Cardiac septum (tissue), 1 donor: ENCODE measurements around the gene IL12B. TPM values are rescaled to one million over a fixed set of nuclear protein-coding genes. Genes with fewer than 3 reads are reported as not detected.

Experiments
- DNase-seq: peaks from one replicate; pipeline ENCODE4 v3.0.0-alpha.2; 2020; ENCODE audit warnings: low spot score
- intact Hi-C: fragments of 100-400 bp; cut with DNase I; formaldehyde crosslinking; loops from one replicate; pipeline ENCODE4 v1.14.0; 2022
- total RNA-seq: library from RNA; stranded (reverse); fragmentation: NEBNext Ultra II Directional; extraction: Animal tissue kit (Norgen Biotek cat#: 25700); gene quantifications from one replicate; pipeline ENCODE4 v1.2.1, GENCODE V29; 2021
- donor health status: DM: no; HTN: no; CAD: no.

IL12B gene
- total RNA-seq, 1 donor from 2014 or later: not detected

- intact Hi-C loops: loop anchor here (10.0 kb wide), 1 partner anchor 178 kb away; no protein-coding TSS in a partner anchor
- DNase-seq: no peak
These were observed 7.0 kb upstream of the IL12B start for GRCh38 chr5:159337016-159337955.

- intact Hi-C loops: loop anchor here (10.0 kb wide), 1 partner anchor 178 kb away; no protein-coding TSS in a partner anchor
- DNase-seq: no peak
These were observed 6.3 kb upstream of the IL12B start for GRCh38 chr5:159336586-159336985.

- DNase-seq: no peak
- intact Hi-C loops: loop anchor here (5.0 to 10.0 kb wide), 2 partner anchors 181 to 654 kb away; no protein-coding TSS in a partner anchor
These were observed 3.2 kb upstream of the IL12B start for GRCh38 chr5:159333545-159333925.

- intact Hi-C loops: loop anchor here (5.0 to 10.0 kb wide), 2 partner anchors 182 to 654 kb away; no protein-coding TSS in a partner anchor
- DNase-seq: no peak
These were observed 2.7 kb upstream of the IL12B start for GRCh38 chr5:159332800-159333544.

- intact Hi-C loops: loop anchor here (5.0 to 10.0 kb wide), 2 partner anchors 183 to 656 kb away; no protein-coding TSS in a partner anchor
- DNase-seq: peak; percentile 85
These were observed 1.0 kb upstream of the IL12B start for GRCh38 chr5:159331093-159331973.

GRCh38 chr5:159324986-159325385 lies 5.3 kb downstream of the IL12B start:
- no peak for DNase-seq
- intact Hi-C loops: no loop called here

GRCh38 chr5:159324102-159324755 lies 6.1 kb downstream of the IL12B start:
- intact Hi-C loops: no loop called here
- DNase-seq: no peak

GRCh38 chr5:159322180-159322579 lies 8.1 kb downstream of the IL12B start:
- no peak for DNase-seq
- intact Hi-C loops: no loop called here

GRCh38 chr5:159319832-159320231 lies 10.5 kb downstream of the IL12B start:
- intact Hi-C loops: no loop called here
- no peak for DNase-seq

GRCh38 chr5:159319363-159319762 lies 10.9 kb downstream of the IL12B start:
- DNase-seq: no peak
- intact Hi-C loops: no loop called here

- intact Hi-C loops: no loop called here
- DNase-seq: no peak
These were observed 11.8 kb downstream of the IL12B start for GRCh38 chr5:159318448-159318847.

- intact Hi-C loops: loop anchor here (2.0 kb wide), 1 partner anchor 161 kb away; no protein-coding TSS in a partner anchor
- DNase-seq: no peak
These were observed 12.4 kb downstream of the IL12B start for GRCh38 chr5:159317849-159318248.

- intact Hi-C loops: loop anchor here (2.0 kb wide), 1 partner anchor 160 kb away; no protein-coding TSS in a partner anchor
- DNase-seq: no peak
These were observed 13.5 kb downstream of the IL12B start for GRCh38 chr5:159316519-159317383.

- intact Hi-C loops: no loop called here
- no peak for DNase-seq
These were observed 17.1 kb downstream of the IL12B start for GRCh38 chr5:159313197-159313596.

GRCh38 chr5:159311063-159311462 lies 19.2 kb downstream of the IL12B start:
- no peak for DNase-seq

GRCh38 chr5:159310511-159310910 lies 19.8 kb downstream of the IL12B start:
- intact Hi-C loops: no loop called here
- DNase-seq: no peak

More at GRCh38 chr5:159311063-159311462, 19.2 kb downstream of the IL12B start:
- intact Hi-C loops: no loop called here

- intact Hi-C loops: no loop called here
- no peak for DNase-seq
These were observed 20.4 kb downstream of the IL12B start for GRCh38 chr5:159309689-159310433.
